Heart right ventricle (tissue), 16 donors: ENCODE data around the gene THAP7. TPM values are rescaled to one million over a fixed set of nuclear protein-coding genes. Genes with fewer than 3 reads are reported as not detected.

Source experiments
- ATAC-seq, 8 donors: fragments of 200-7000 bp; cut with Tn5 transposase; one replicate each; pipeline ENCODE4 v1.9.1; 2020; ENCODE audit warnings: mild to moderate bottlenecking in 8 of 8, moderate library complexity in 8 of 8, moderate number of reproducible peaks in 1 of 8
- DNase-seq, 2 donors: peaks; one replicate each; pipeline ENCODE4 v3.0.0-alpha.2; 2020
- H3K27ac ChIP-seq, 10 donors: fragments of 200-600 bp; sonication (generic) in 2 of 10; one replicate each; pipeline versions ENCODE4 v1.5.0 to v1.8.0; 2020 to 2022; ENCODE audit warnings: mild to moderate bottlenecking in 3 of 10
- H3K27me3 ChIP-seq, 7 donors: fragments of 200-600 bp; one replicate each; pipeline ENCODE4 v1.8.0; 2021 to 2022; ENCODE audit warnings: mild to moderate bottlenecking in 2 of 7
- H3K36me3 ChIP-seq, 9 donors: fragments of 200-600 bp; sonication (generic) in 1 of 9; one replicate each; pipeline versions ENCODE4 v1.5.0 to v1.8.0; 2020 to 2022; ENCODE audit warnings: mild to moderate bottlenecking in 2 of 9
- H3K4me1 ChIP-seq, 9 donors: fragments of 200-600 bp; sonication (generic) in 1 of 9; one replicate each; pipeline versions ENCODE4 v1.5.0 to v1.8.0; 2020 to 2022; ENCODE audit warnings: mild to moderate bottlenecking in 4 of 9
- H3K4me3 ChIP-seq, 10 donors: fragments of 200-600 bp; sonication (generic) in 2 of 10; one replicate each; pipeline versions ENCODE4 v1.5.0 to v1.8.0; 2020 to 2022; ENCODE audit warnings: mild to moderate bottlenecking in 7 of 10, moderate library complexity in 2 of 10
- H3K9me3 ChIP-seq, 11 donors: fragments of 200-600 bp in 10 of 11; sonication (generic) in 2 of 11; one replicate each; pipeline versions ENCODE4 v1.5.0 to v1.8.0; 2013 to 2022; ENCODE audit warnings: mild to moderate bottlenecking in 2 of 11, control low read depth in 1 of 11, moderate library complexity in 1 of 11
- WGBS, 2 donors: extraction: QIAGEN DNeasy Blood & Tissue Kit; methylation state at CpG; one replicate each; pipeline ENCODE4 v1.1.7; 2013; ENCODE audit warnings: inconsistent platforms in 1 of 2; 5-methylcytosine and 5-hydroxymethylcytosine counted together
- intact Hi-C, 10 donors: fragments of 100-400 bp; cut with DNase I; formaldehyde crosslinking; loops; one replicate each; pipeline versions ENCODE4 v1.11.1 to v1.14.2; 2022
- polyA plus RNA-seq, 2 donors: library from polyadenylated mRNA; stranded (reverse); fragments of 200-250 nt; gene quantifications; one replicate each; pipeline ENCODE4 v1.2.3, GENCODE V29; 2013
- total RNA-seq, 10 donors: library from RNA; stranded (reverse); fragmentation: NEBNext Ultra II Directional in 3 of 10; extraction: Animal tissue kit (Norgen Biotek cat#: 25700) in 3 of 10; gene quantifications; one replicate each; pipeline versions ENCODE4 v1.2.1 to v1.2.4, GENCODE V29; 2021 to 2023
- TF ChIP-seq, protein P1 (sequence below), 9 donors: fragments of 200-600 bp; sonication (generic) in 2 of 9; IDR thresholded peaks; one replicate each; pipeline versions ENCODE4 v1.5.0 to v1.8.0; 2021 to 2022; ENCODE audit warnings: antibody characterized with exemption in 9 of 9, mild to moderate bottlenecking in 5 of 9, moderate library complexity in 1 of 9
- donor health status: Arrhythmogenic right ventricular cardiomyopathy.
- donor health status: ischemic (EF 13 %, LVEDD 7.1; RV severe dilation, severe dysfunction).
- donor health status: healthy with polysubstance abuse.
- donor health status: DM: no; HTN: yes; CAD: no.
- donor health status: DM: no; HTN: no; CAD: no.
- donor health status: ischemic (EF 25% LVEDD 6.9; RV normal size, moderate dysfunction).
- donor health status: ischemic (EF 25% LVEDD 5.7; RV mildly dilated, moderate dysfunction).
- donor health status: healthy.
- donor health status: DM: yes; HTN: yes; CAD: no.
- donor health status: Ischemic cardiomyopathy.
- donor health status: ischemic (EF 35%, LVEDD 5.7; RV mildly dilated, moderate dysfunction).
- donor health status: nonischemic (EF 11% LVEDD 7.7; RV severe dilation, severe dysfunction).
- donor health status: DM: yes; HTN: yes; CAD: no.
- donor health status: PGD.
- donor health status: ischemic (EF 29% LVEDD 5.4; RV normal size, mild dysfunction).
- donor health status: nonischemic (EF 23%, LVEDD 6.1; RV moderate dilation, normal function).

The THAP7 gene
- total and polyA plus RNA-seq, 12 donors, result 15.5 to 54.9 (median 18.1) TPM

DNA sequence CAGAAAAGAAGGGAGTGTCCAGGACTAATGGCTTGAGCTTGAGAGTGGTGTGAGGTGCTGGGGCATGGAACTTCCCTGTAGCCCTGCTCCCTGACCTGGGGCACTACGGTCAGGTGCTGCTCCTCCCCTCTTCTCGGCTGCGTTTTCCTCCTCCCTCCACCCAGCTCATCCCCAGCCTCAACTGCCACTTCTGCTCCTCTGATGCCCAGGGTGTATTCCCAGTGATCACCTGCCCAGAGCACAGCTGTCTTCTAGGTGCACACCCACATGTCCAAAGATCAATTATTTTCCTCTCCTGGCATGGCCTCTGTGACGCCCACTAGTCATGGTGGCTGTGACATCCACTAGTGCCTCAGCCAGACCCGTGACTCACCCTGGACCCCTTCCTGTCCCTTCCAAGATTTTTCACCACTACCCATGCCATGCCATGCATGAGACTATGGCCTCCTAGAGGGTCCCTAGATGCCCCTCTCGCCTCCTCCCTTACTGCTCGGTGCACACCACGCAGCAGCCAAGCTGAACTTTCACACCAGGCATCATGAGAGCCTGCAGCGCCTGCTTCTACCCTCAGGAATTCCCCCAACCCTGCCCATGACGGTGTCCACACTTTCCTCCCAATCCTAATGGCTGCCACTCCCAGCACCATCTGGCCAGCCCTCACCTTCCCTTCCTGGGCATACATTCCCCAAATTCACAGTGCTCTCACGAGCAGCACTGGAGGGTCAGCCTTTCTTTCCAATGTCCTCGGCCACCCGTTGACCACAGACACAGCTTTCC is 14.9 kb upstream of the THAP7 start:
- Histone ChIP-seq H3K27ac (no peak overlapping the region), H3K4me3 (no peak overlapping the region), H3K27me3 (no peaks in the 10 kb centered on the region), H3K36me3 (no peaks in the 10 kb centered on the region), H3K4me1 (peaks cover 11 to 26% (median 20%) of the 10 kb centered on the region in 9 donors), H3K9me3 (no peaks in the 10 kb centered on the region)
- TF ChIP-seq, protein P1, sequence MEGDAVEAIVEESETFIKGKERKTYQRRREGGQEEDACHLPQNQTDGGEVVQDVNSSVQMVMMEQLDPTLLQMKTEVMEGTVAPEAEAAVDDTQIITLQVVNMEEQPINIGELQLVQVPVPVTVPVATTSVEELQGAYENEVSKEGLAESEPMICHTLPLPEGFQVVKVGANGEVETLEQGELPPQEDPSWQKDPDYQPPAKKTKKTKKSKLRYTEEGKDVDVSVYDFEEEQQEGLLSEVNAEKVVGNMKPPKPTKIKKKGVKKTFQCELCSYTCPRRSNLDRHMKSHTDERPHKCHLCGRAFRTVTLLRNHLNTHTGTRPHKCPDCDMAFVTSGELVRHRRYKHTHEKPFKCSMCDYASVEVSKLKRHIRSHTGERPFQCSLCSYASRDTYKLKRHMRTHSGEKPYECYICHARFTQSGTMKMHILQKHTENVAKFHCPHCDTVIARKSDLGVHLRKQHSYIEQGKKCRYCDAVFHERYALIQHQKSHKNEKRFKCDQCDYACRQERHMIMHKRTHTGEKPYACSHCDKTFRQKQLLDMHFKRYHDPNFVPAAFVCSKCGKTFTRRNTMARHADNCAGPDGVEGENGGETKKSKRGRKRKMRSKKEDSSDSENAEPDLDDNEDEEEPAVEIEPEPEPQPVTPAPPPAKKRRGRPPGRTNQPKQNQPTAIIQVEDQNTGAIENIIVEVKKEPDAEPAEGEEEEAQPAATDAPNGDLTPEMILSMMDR (IDR thresholded peaks at IDR 0.05), result no peak
- ATAC-seq (no peak), DNase-seq (no peak)
- intact Hi-C loops, result loop anchor here in 1 of 10 donors (5.0 to 10.0 kb wide), 2 partner anchors 35 to 102 kb away; partner anchors contain the start of gene CRKL
- 93 to 94% methylated on average over 13 of the region's 13 CpGs for WGBS, 2 donors

DNA sequence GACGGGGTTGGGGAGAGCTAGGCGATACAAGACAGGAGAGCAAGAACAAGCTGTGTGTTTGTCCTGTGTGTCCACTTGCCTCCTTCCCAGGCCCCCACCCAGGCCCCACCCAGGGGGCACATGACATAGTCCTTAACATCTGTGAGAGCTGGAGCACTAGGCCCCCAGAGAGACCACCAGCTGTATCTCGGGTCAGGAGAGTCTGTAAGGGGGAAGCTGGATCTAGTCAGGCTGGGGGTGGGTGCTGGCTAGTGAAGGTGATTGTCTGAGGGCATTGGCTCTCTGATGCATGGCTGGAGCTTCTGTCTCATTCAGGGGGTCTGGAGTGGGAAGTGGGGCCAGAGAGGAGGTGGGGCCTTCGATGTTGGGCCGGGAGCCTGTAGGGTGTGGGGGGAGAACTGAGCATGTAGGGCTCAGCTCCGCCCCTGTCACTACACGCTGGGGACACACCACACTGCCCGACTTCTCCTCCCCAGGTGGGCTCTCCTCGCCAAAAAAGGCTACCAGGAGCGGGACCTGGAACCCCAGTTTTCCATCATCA is 13.6 kb upstream of the THAP7 start:
- DNase-seq, result no peak
- WGBS, 2 donors, result 61 to 64% methylated on average over 10 of the region's 10 CpGs
- ATAC-seq, result no peak
- no peaks in the 10 kb centered on the region for H3K9me3 ChIP-seq
- H3K27me3 ChIP-seq, result no peaks in the 10 kb centered on the region
- peak overlapping the region in 9 of 10 donors; percentile 7 to 63 (median 58) for H3K4me3 ChIP-seq
- peak overlapping the region in 7 of 10 donors; percentile 49 to 86 (median 72) for H3K27ac ChIP-seq
- TF ChIP-seq, protein P1 (IDR thresholded peaks at IDR 0.05), result no peak
- peaks cover 11 to 26% (median 20%) of the 10 kb centered on the region in 9 donors for H3K4me1 ChIP-seq
- intact Hi-C loops, result loop anchor here in 1 of 10 donors (5.0 to 10.0 kb wide), 2 partner anchors 37 to 101 kb away; partner anchors contain the start of gene CRKL
- no peaks in the 10 kb centered on the region for H3K36me3 ChIP-seq

DNA sequence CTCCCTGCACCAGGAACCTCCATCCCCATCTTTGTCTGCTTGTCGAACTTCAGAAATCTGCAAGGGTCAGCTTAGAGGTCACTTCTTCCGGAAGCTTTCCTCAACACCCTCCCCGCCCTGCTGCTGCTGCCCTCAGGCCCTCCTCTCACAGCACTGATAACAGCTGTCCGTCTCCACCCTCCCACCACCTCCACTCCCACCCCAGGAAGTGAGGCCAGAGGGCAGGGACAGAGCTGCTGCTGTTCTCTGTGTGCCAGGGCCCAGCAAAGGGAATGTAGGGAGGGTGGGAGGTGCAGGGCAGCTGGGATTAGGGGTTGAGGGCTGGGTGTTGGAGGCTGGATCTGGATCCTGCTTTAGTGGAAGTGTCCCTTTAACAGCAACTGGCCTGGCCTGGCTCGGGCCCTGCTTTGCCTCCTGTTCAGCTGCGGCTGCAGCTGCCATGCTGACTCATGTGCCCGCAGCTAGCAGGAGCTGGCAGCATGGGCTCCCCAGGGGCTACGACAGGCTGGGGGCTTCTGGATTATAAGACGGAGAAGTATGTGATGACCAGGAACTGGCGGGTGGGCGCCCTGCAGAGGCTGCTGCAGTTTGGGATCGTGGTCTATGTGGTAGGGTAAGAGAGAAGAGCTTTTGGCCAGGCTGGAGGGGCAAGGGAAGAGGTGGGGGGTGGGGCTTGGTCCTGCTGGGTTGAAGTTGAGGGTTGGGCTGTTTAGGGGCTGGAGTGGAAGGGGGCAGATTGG is 13.0 kb upstream of the THAP7 start, which contains the start of gene P2RX6:
TSS of gene P2RX6 (plus strand) at position 440 of the 740 bp plus-strand sequence. CDS start at position 450, 10 bp downstream.
- H3K36me3 ChIP-seq, result no peaks in the 10 kb centered on the region
- intact Hi-C loops, result loop anchor here in 1 of 10 donors (5.0 to 10.0 kb wide), 2 partner anchors 37 to 100 kb away; partner anchors contain the start of gene CRKL
- peaks cover 11 to 26% (median 20%) of the 10 kb centered on the region in 9 donors for H3K4me1 ChIP-seq
- ATAC-seq, result peak; percentile 40 to 72 (median 64)
- TF ChIP-seq, protein P1 (IDR thresholded peaks at IDR 0.05), result no peak
- H3K4me3 ChIP-seq, result peak within 1 kb of the TSS; percentile 40 to 63 (median 58)
- peak; percentile 47 to 67 for DNase-seq
- H3K27ac ChIP-seq, result peak within 1 kb of the TSS in 9 of 10 donors; percentile 49 to 86 (median 70)
- H3K9me3 ChIP-seq, result no peaks in the 10 kb centered on the region
- 28 to 30% methylated on average over 12 of the region's 12 CpGs for WGBS, 2 donors
- H3K27me3 ChIP-seq, result no peaks in the 10 kb centered on the region
